IgD-negative memory B cell (primary cell): Measurements from ENCODE around the gene OR7G3. TPM values are rescaled to one million over a fixed set of nuclear protein-coding genes. Genes with fewer than 3 reads are reported as not detected.
A peak's percentile ranks its signal among the peaks of the same experiment; 100 is the strongest.

ENCODE experiments used
- H3K27ac Mint-ChIP-seq, 3 donors: one replicate each; pipeline ENCODE4 v1.8.0; 2020 to 2022; ENCODE audit warnings: mild to moderate bottlenecking in 3 of 3, mixed read lengths in 3 of 3, moderate library complexity in 1 of 3
- H3K27me3 Mint-ChIP-seq: one replicate; pipeline ENCODE4 v1.8.0; 2021; ENCODE audit warnings: mixed read lengths
- H3K36me3 Mint-ChIP-seq: one replicate; pipeline ENCODE4 v1.8.0; 2020; ENCODE audit warnings: mild to moderate bottlenecking, mixed read lengths
- H3K4me1 Mint-ChIP-seq, 3 donors: one replicate each; pipeline ENCODE4 v1.8.0; 2020 to 2022; ENCODE audit warnings: mixed read lengths in 3 of 3, mild to moderate bottlenecking in 1 of 3
- H3K4me3 Mint-ChIP-seq, 4 donors: one replicate each; pipeline ENCODE4 v1.8.0; 2020 to 2022; ENCODE audit warnings: mild to moderate bottlenecking in 4 of 4, mixed read lengths in 4 of 4, moderate library complexity in 3 of 4
- H3K9me3 Mint-ChIP-seq, 3 donors: one replicate each; pipeline ENCODE4 v1.8.0; 2020 to 2021; ENCODE audit warnings: mixed read lengths in 3 of 3, mild to moderate bottlenecking in 1 of 3
- polyA plus RNA-seq: library from polyadenylated mRNA; unstranded; fragments of 300-500 nt; fragmentation: Illumina TruSeq; gene quantifications from one replicate; pipeline ENCODE4 v1.2.3, GENCODE V29; 2021

OR7G3 gene
- not detected for polyA plus RNA-seq

DNA sequence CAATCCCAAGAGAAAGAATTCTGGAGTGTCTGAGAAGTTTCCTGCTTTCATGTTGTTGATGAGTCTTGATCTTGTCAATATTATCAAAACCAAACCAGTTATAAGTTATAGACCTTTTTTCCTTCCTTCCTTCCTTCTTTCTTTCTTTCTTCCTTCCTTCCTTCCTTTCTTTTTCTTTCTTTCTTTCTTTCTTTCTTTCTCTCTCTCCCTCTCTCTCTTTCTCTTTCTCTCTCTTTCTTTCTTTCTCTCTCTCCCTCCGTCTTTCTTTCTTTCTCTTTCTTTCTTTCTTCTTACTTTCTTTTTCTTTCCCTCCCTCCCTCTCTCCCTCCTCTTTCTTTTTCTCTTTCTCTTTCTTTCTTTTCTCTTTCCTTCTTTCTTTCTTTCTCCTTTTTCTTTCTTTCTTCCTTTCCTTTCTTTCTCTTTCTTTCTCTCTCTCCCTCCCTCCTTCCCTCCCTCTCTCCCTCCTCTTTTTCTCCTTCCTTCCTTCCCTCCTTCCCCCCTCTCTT is at the start of gene OR7G3:
Gene OR7G3, minus strand, starts transcription at position 51 of the 506 bp plus-strand sequence. Its CDS starts 0 bp downstream, at position 51.
- peaks cover 0 to 2% (median 0%) of the 10 kb centered on the region in 3 donors for H3K9me3 Mint-ChIP-seq
- H3K27me3 Mint-ChIP-seq: no peaks in the 10 kb centered on the region
- H3K4me3 Mint-ChIP-seq: no peak within 1 kb of the TSS
- no peaks in the 10 kb centered on the region for H3K36me3 Mint-ChIP-seq
- no peak within 1 kb of the TSS for H3K27ac Mint-ChIP-seq
- H3K4me1 Mint-ChIP-seq: peaks cover 5 to 9% (median 7%) of the 10 kb centered on the region in 3 donors

DNA sequence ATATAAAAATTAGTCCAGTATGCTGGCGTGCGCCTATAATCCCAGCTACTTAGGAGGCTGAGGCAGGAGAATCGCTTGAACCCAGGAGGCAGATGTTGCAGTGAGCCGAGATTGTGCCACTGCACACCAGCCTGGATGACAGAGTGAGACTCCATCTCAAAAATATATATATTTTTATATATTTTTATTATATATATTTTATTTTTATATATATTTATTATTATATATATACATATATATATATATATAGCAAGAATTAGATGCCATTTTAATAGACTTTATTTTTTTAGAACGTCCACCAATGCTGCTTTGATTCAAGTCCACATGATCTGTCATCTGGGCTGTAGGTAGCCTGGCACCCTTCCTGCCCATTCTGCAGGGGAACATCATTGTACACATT is 48.6 kb upstream of the OR7G3 start:
- Mint-ChIP-seq H3K9me3 (peaks cover 0 to 3% (median 0%) of the 10 kb centered on the region in 3 donors), H3K4me1 (peaks cover 0 to 2% (median 0%) of the 10 kb centered on the region in 3 donors), H3K36me3 (peaks cover 3% of the 10 kb centered on the region), H3K27ac (no peak overlapping the region), H3K4me3 (peak overlapping the region in 1 of 4 donors; percentile 1), H3K27me3 (peaks cover 3% of the 10 kb centered on the region)

DNA sequence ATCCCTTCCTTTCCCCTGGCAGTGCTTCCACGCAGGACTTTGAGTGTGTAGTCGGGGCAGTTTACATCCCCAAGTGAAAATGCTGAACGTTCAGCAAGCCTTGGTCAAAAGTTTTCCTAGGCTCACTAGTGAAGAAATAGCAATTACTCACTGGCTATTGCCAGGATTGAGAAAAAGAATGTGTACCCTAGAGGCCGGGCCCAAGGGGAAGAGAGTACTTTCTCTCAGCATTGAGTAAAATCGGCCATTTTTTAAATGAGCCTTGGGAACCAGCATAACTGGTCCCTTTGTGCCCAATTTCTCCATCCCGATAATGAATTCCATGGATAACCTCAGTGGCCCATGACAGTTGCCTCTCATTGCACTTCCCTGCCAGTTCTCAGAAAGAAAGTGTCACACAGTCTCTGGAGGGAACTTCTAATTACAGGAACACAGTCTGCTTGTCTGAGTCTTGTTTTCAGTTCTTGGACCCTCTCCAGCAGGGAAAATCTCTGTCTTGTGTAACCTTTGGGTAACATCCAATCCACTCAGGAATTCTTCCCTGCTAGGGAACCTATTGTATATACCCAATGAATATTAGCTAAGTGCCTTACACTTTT is 44.7 kb upstream of the OR7G3 start:
- no peaks in the 10 kb centered on the region for H3K27me3 Mint-ChIP-seq
- H3K27ac Mint-ChIP-seq: no peak overlapping the region
- H3K9me3 Mint-ChIP-seq: peaks cover 2 to 4% (median 4%) of the 10 kb centered on the region in 3 donors
- H3K4me1 Mint-ChIP-seq: no peaks in the 10 kb centered on the region
- no peaks in the 10 kb centered on the region for H3K36me3 Mint-ChIP-seq
- H3K4me3 Mint-ChIP-seq: no peak overlapping the region

DNA sequence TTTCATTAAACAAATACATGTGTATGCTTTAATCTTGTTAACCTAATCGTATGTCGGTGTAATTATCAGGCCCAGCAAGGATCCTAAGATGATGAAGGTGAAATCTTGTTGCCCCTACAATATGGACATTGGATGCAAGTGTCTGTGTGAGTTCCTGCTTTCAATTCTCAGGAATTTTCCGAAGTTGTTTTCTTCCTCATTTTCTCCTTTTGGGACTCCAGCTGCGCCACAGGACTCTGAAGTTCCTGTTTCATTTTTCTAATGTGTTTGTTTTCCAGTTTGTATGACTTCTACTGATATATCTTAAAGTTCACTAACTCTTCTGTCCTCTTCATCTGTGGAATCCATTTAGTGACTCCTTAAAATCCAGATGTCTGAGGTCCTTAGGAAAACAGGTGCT is 40.1 kb upstream of the OR7G3 start:
- Mint-ChIP-seq H3K4me1 (no peaks in the 10 kb centered on the region), H3K9me3 (peaks cover 6 to 16% (median 12%) of the 10 kb centered on the region in 3 donors)

DNA sequence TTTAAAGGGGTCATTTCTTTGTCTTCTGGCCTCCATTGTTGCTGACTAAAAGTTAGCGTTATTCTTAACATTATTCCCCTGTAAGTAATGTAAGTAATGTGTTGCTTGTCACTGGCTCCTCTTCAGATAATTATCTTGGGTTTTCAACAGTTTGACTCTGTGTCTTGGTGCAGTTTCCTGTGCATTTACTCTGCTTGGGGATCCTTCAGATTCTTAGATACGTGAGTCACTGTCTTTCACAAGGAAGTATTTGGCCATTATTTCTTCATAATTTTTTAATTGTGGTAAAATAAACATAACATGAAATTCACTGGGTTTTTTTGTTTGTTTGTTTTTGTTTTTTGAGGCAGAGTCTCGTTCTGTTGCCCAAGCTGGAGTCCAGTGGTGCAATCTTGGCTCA is 38.5 kb upstream of the OR7G3 start:
- Mint-ChIP-seq H3K27me3 (no peaks in the 10 kb centered on the region), H3K36me3 (peaks cover 20% of the 10 kb centered on the region), H3K9me3 (peaks cover 6 to 22% (median 16%) of the 10 kb centered on the region in 3 donors), H3K4me1 (no peaks in the 10 kb centered on the region), H3K27ac (no peak overlapping the region), H3K4me3 (no peak overlapping the region)

More for the DNA sequence above, 40.1 kb upstream of the OR7G3 start:
- Mint-ChIP-seq H3K4me3 (no peak overlapping the region), H3K27ac (no peak overlapping the region), H3K27me3 (no peaks in the 10 kb centered on the region), H3K36me3 (peaks cover 13% of the 10 kb centered on the region)

- H3K36me3 Mint-ChIP-seq: peaks cover 44% of the 10 kb centered on the region
- peaks cover 8 to 18% (median 15%) of the 10 kb centered on the region in 3 donors for H3K9me3 Mint-ChIP-seq
- no peak overlapping the region for H3K27ac Mint-ChIP-seq
- H3K27me3 Mint-ChIP-seq: no peaks in the 10 kb centered on the region
- H3K4me1 Mint-ChIP-seq: peaks cover under 1 to 6% (median 4%) of the 10 kb centered on the region in 3 donors
- no peak overlapping the region for H3K4me3 Mint-ChIP-seq
These were observed 34.7 kb upstream of the OR7G3 start for GRCh38 chr19:9161427-9161826.

DNA sequence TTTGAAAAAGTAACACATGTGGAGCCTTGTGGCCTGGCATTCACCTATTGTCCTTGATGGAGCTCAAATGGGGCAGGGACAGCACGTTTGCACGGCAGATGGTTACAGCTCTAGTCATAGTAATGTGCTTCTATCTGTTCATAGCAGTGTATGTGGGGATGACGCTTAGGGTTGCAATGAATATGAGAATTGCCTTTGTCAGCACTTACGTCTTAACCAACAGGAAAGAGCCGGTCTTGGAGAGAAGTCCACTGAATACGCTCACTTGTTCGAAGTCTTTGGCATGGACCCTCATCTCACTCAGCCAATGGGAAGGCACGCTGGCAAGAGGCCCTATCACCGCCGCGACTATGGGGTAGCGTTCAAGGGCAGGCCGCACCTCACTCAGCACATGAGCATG is 33.1 kb upstream of the OR7G3 start:
- Mint-ChIP-seq H3K4me1 (peaks cover 13 to 19% (median 16%) of the 10 kb centered on the region in 3 donors), H3K36me3 (peaks cover 47% of the 10 kb centered on the region), H3K4me3 (no peak overlapping the region), H3K9me3 (peaks cover 6 to 21% (median 15%) of the 10 kb centered on the region in 3 donors), H3K27me3 (no peaks in the 10 kb centered on the region), H3K27ac (no peak overlapping the region)

- Mint-ChIP-seq H3K27me3 (no peaks in the 10 kb centered on the region), H3K9me3 (peaks cover 7 to 19% (median 12%) of the 10 kb centered on the region in 3 donors), H3K27ac (peak overlapping the region in 2 of 3 donors; percentile 13 to 80), H3K4me1 (peaks cover 23 to 31% (median 28%) of the 10 kb centered on the region in 3 donors), H3K36me3 (peaks cover 58% of the 10 kb centered on the region), H3K4me3 (peak overlapping the region in 1 of 4 donors; percentile 24)
These were observed 29.6 kb upstream of the OR7G3 start for GRCh38 chr19:9156304-9156703.

- Mint-ChIP-seq H3K9me3 (peaks cover 7 to 18% (median 13%) of the 10 kb centered on the region in 3 donors), H3K4me3 (no peak overlapping the region), H3K27ac (peak overlapping the region in 1 of 3 donors; percentile 59), H3K36me3 (peaks cover 58% of the 10 kb centered on the region), H3K27me3 (no peaks in the 10 kb centered on the region), H3K4me1 (peaks cover 30 to 37% (median 33%) of the 10 kb centered on the region in 3 donors)
These were observed 28.8 kb upstream of the OR7G3 start for GRCh38 chr19:9155591-9155990.

GRCh38 chr19:9151367-9151766 is 24.6 kb upstream of the OR7G3 start:
- H3K4me1 Mint-ChIP-seq: peaks cover 45 to 49% (median 47%) of the 10 kb centered on the region in 3 donors
- no peaks in the 10 kb centered on the region for H3K27me3 Mint-ChIP-seq
- peaks cover 46% of the 10 kb centered on the region for H3K36me3 Mint-ChIP-seq
- H3K27ac Mint-ChIP-seq: no peak overlapping the region
- peaks cover 3 to 20% (median 9%) of the 10 kb centered on the region in 3 donors for H3K9me3 Mint-ChIP-seq
- peak overlapping the region in 1 of 4 donors; percentile 2 for H3K4me3 Mint-ChIP-seq

GRCh38 chr19:9150650-9151049 is 23.9 kb upstream of the OR7G3 start:
- peaks cover 48% of the 10 kb centered on the region for H3K36me3 Mint-ChIP-seq
- peaks cover 3 to 22% (median 11%) of the 10 kb centered on the region in 3 donors for H3K9me3 Mint-ChIP-seq
- peak overlapping the region in 2 of 4 donors; percentile 2 to 61 for H3K4me3 Mint-ChIP-seq
- peaks cover 40 to 44% (median 40%) of the 10 kb centered on the region in 3 donors for H3K4me1 Mint-ChIP-seq
- no peak overlapping the region for H3K27ac Mint-ChIP-seq
- H3K27me3 Mint-ChIP-seq: no peaks in the 10 kb centered on the region

DNA sequence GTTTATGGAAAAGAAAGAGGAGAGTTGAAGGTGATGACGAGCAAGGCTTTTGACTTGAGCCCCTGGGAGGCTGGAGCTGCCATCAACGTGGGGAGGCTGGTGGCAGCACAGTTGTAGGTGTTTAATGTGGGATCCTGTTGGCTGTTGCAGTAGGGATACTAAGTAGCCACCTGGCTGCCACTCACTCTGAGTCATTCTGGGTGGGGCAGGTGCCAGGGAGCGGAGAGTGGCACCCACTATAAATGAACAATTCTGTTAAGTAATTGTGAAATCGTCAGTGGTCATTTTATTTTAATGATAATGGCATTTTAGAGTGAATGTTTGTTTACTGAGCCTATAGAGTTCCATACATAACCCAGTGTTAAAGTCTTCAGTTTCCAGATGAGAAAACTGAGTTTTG is 23.2 kb upstream of the OR7G3 start:
- Mint-ChIP-seq H3K9me3 (peaks cover 3 to 21% (median 16%) of the 10 kb centered on the region in 3 donors), H3K27me3 (no peaks in the 10 kb centered on the region), H3K4me3 (no peak overlapping the region), H3K4me1 (peaks cover 34 to 38% (median 35%) of the 10 kb centered on the region in 3 donors), H3K27ac (peak overlapping the region in 1 of 3 donors; percentile 3), H3K36me3 (peaks cover 46% of the 10 kb centered on the region)

DNA sequence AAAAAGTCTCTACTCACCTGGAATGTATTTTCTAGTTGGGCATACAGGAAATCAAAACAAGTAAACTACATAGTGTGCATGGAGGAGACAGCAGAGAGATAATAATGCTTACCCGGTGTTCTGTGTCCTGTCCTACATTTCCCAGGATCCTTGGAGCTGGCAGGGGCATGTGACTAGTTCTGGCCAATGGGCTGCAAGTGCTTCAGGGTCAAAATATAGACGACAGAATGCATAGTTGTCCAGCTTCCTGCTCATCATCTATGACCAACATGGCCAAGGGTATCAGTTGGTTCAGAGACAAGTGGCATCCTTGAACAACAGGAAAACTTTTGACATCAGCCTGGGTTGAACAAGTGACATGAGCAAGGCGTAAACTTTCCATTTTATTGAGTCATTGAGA is 21.9 kb upstream of the OR7G3 start:
- Mint-ChIP-seq H3K27ac (no peak overlapping the region), H3K4me3 (peak overlapping the region in 1 of 4 donors; percentile 32), H3K27me3 (no peaks in the 10 kb centered on the region), H3K4me1 (peaks cover 30 to 36% (median 30%) of the 10 kb centered on the region in 3 donors), H3K36me3 (peaks cover 42% of the 10 kb centered on the region), H3K9me3 (peaks cover 3 to 25% (median 19%) of the 10 kb centered on the region in 3 donors)

DNA sequence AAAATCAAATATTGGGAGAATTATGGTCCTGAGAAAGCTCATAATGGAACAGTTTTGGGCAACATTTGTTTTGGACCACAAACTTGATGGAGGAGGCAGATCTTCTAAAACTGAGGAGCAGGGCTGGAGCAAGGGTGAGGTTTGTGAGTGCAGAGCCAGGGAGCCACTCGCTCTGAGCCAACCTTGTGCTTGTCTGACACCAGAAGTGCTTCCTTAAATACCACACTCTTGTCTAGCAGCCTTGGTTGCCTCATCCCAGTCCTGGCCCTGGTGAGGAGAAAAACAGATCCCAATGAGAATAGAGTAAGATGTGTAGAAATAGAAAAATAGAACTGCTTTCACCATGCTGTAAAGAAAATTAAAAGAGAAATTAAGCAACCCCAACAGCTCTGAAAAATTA is 20.1 kb upstream of the OR7G3 start:
- Mint-ChIP-seq H3K27ac (no peak overlapping the region), H3K36me3 (peaks cover 31% of the 10 kb centered on the region), H3K27me3 (no peaks in the 10 kb centered on the region), H3K4me1 (peaks cover 34 to 37% (median 36%) of the 10 kb centered on the region in 3 donors), H3K9me3 (peaks cover 0 to 25% (median 14%) of the 10 kb centered on the region in 3 donors), H3K4me3 (no peak overlapping the region)

DNA sequence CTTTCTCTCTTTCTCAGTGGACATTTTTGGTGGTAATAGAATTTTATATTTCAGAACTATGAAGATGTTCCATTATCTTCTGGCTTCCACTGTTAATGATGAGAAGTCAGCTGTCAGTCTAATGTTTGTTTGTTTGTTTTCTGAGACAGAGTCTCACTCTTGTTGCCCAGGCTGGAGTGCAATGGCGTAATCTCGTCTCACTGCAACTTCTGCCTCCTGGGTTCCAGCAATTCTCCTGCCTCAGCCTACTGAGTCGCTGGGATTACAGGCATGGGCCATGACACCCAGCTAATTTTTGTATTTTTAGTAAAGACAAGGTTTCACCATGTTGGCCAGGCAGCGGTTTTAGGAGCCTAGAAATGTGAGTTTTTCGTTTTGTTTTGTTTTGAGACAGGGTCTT is 18.2 kb upstream of the OR7G3 start:
- Mint-ChIP-seq H3K9me3 (peaks cover 0 to 16% (median 11%) of the 10 kb centered on the region in 3 donors), H3K4me3 (peak overlapping the region in 1 of 4 donors; percentile 74), H3K27ac (no peak overlapping the region), H3K4me1 (peaks cover 27 to 36% (median 28%) of the 10 kb centered on the region in 3 donors), H3K27me3 (no peaks in the 10 kb centered on the region), H3K36me3 (peaks cover 31% of the 10 kb centered on the region)
